Left lobe of liver (tissue), 2 donors: ENCODE results near the gene FBXL17. TPM values are rescaled to one million over a fixed set of nuclear protein-coding genes. Genes with fewer than 3 reads are reported as not detected.

ENCODE experiments used
- ATAC-seq: fragments of 200-7000 bp; cut with Tn5 transposase; one replicate; pipeline ENCODE4 v1.9.1; 2020; ENCODE audit warnings: mild to moderate bottlenecking, moderate library complexity
- DNase-seq: peaks from one replicate; pipeline ENCODE4 v3.0.0-alpha.2; 2020; ENCODE audit warnings: low spot score
- total RNA-seq: library from RNA; stranded (reverse); gene quantifications from one replicate; pipeline ENCODE4 v1.2.1, GENCODE V29; 2021
- donor health status: DM: no; HTN: no; CAD: no; lungs with moderate emphysema.
- donor health status: DM: no; HTN: yes; CAD: no.

FBXL17 gene
- total RNA-seq, 1 donor from 2014 or later, result 9.6 TPM

- DNase-seq (no peak), ATAC-seq (no peak)
Observed at GRCh38 chr5:107831612-107832395, 550.1 kb downstream of the FBXL17 start.

GRCh38 chr5:107830750-107831149, 551.1 kb downstream of the FBXL17 start:
- no peak for DNase-seq
- ATAC-seq, result no peak

- ATAC-seq (no peak), DNase-seq (no peak)
Observed at GRCh38 chr5:107826311-107827000, 555.4 kb downstream of the FBXL17 start.

DNA sequence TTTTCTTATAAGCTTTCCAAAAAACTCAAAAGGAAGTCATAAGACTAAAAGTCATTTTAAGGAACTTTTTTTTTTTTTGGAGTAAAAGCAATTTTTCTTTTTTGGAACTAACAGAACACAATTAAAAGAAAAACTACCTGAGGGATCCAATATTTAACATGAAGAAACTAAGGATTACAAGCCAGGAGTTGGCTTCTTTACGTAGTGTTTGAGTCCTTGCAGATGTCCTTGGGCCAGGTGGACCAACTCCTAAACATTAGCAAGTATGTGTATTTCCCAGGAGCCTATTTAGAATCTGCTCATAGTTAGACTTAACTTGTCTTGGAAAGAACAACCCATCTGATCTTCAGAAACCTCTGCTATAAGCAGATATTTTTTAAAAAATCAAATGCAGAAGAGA, 557.1 kb downstream of the FBXL17 start:
- ATAC-seq (no peak), DNase-seq (no peak)

DNA sequence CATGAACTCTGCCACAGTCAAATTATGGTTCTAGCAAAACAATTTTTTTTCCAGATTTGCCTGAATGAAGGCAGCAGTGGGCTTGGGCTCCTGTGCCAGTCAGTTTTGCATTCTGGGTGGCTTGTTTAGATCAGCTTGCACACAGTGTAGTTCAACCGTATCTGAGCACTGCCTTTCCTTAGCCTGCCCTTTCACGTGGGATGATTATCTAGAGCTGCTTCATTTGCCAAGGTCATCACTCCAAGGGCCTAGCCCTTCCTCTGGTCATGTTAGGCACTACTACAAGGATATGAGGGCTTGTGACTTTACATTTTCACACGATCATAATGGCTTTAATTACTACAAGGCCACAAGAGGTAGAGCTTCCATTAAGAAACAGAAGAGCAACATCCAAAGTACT, 560.6 kb downstream of the FBXL17 start:
- DNase-seq (no peak), ATAC-seq (no peak)

DNA sequence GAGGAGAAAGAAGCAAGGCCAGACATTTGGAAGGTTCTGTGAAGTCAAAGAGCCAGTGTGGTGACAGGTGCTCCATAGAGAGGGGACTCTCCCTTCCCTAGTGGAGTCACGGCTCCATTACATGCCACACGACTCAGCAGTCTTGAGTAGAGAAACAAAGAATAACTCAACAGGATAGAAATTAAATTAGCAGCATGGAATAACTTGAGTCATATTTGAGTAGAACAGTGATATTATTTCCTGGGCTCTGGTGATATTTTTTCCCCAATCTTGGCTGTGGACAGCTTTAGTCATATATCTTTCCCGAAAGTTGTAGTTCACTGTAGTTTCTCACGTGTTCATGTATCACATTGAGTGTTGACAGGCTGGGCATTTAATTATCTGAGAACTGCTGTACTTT, 561.5 kb downstream of the FBXL17 start:
- no peak for ATAC-seq
- DNase-seq, result no peak

DNA sequence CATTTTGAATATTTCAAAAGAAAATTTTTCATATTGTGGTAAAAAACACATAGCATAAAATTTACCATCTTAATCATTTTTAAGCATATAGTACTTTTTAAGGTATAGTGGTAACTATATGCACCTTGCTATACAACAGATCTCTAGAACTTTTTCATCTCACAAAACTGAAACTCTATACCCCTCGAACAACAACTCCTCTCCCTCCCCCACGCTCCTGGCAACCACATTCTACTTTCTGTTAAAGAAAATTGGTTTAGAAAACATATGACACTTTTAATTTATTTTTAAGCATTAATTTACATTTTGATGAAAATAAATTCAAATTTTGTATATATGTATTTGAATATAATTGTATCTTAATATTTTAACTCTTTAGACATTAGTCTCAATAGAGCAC, 563.9 kb downstream of the FBXL17 start:
- no peak for DNase-seq

DNA sequence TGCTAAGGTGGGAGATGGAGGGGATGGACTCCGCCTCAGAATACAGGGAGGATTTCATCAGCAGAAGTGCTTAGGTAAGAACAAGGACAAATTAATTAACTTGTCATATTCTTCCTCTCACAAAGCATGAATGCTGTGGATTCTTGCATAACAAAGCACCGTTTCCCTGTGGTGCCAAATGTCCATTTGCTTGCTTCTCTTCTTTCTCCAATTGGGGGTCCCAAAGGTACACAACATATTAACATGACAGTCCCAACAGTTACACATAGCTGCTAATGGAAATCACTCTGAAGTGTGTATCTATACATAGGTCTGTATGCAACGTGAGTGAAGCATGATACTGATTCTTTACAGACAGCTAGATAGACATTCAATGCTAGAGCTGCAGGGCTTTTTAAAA, 564.5 kb downstream of the FBXL17 start:
- ATAC-seq (no peak), DNase-seq (no peak)

More for the DNA sequence above, 563.9 kb downstream of the FBXL17 start:
- no peak for ATAC-seq

DNA sequence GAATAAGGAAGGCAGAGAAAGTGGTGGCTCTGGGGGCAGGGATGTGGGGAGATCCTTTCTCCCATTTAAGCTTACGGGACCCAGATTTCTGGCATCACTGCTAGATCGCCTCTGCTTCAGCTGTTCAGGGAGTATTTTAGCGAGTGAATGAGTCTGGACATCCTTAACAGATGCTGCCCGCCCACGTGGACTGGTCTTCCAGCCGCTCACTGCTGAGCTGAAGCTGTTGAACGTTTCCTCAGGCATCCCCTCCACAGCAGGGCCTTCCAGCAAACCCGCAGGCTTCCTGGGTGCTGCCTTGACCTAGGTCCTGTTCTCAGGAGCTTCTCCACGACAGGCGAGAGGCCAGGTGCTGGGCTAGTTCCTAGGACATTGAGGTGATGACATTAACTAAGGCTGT, 566.8 kb downstream of the FBXL17 start:
- no peak for ATAC-seq
- no peak for DNase-seq

GRCh38 chr5:107814183-107814827, 567.6 kb downstream of the FBXL17 start:
- ATAC-seq, result no peak

DNA sequence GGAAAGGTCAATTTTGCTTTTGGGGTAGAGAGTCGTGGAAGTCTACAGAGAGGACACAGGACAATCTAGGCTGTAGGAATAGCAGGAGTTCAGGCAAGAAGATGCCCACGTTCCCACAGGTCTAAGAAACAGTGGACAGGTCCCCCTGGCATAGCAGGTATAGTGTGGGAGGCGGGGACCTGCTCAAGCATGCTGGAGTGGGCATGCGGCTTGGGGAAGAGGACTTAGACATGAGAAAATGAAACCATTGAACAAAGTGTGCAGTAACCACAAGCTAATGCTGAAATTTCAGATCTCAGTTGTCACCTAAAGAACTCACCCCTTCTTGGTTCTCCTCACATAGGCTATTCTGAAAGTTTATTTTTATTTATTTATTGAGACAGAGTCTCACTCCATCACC, 568.3 kb downstream of the FBXL17 start:
- ATAC-seq, result no peak

More at GRCh38 chr5:107814183-107814827, 567.6 kb downstream of the FBXL17 start:
- no peak for DNase-seq

GRCh38 chr5:107812570-107813141, 569.2 kb downstream of the FBXL17 start:
- DNase-seq, result no peak

More for the DNA sequence above, 568.3 kb downstream of the FBXL17 start:
- no peak for DNase-seq

GRCh38 chr5:107809201-107810034, 572.5 kb downstream of the FBXL17 start:
- ATAC-seq (no peak), DNase-seq (no peak)

More at GRCh38 chr5:107812570-107813141, 569.2 kb downstream of the FBXL17 start:
- ATAC-seq, result no peak
